Measurements from ENCODE around the gene RBFOX1. TPM values are rescaled to one million over a fixed set of nuclear protein-coding genes. Genes with fewer than 3 reads are reported as not detected.

Gene RBFOX1
- total and polyA plus RNA-seq, 2 donors (not counting 1 experiment from before 2014, with no cell fraction given) = not detected

DNA sequence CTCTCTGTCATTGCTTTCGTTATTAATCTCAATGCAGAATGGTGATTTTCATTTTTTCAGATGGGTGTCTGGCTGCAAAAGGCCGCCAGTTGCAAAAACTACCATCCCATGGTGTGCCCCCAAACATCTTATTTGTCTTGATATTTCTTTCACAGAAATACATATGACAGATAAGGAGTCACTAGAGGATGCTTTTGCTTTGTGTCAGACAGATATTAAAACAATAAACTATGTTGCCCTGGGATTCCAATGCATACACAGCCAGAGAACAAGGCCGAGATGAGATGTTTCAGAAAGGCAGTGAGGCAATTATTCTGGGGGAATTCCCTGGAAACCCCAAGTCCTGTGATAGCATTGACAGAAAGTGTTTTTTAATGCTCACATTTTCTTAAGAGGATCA is 307.7 kb downstream of the RBFOX1 start:
- H3K9ac ChIP-seq (ENCODE audit: low read length) = no peak overlapping the region
- POLR2A ChIA-PET = no interaction called here
- intact Hi-C loops (cut with micrococcal nuclease) = no loop called here
- peaks cover 0 to 4% (median 0%) of the 10 kb centered on the region in 3 donors for H3K9me3 ChIP-seq (ENCODE audit: control extremely low read depth in 1 of 3, control insufficient read depth in 2 of 3, insufficient read depth in 1 of 3, low read length in 2 of 3)
- H3K27me3 Mint-ChIP-seq = no peaks in the 10 kb centered on the region
- CTCF ChIA-PET = no interaction called here
- H3K4me2 ChIP-seq (replicated peaks; ENCODE audit: low read depth, low read length, poor library complexity, severe bottlenecking) = no peak overlapping the region
- H3K27ac ChIP-seq (ENCODE audit: low read length in 2 of 2) = no peak overlapping the region
- no peak overlapping the region for H3K4me3 Mint-ChIP-seq
- no peaks in the 10 kb centered on the region for H4K20me1 ChIP-seq (ENCODE audit: control insufficient read depth, insufficient read depth, low read length, poor library complexity, severe bottlenecking)
- WGBS (ENCODE audit: insufficient coverage) = 100% methylated on average over 1 of the region's 3 CpGs
- ATAC-seq (ENCODE audit: low read depth) (no peak), DNase-seq (no peak)
- TF ChIP-seq, protein P1, sequence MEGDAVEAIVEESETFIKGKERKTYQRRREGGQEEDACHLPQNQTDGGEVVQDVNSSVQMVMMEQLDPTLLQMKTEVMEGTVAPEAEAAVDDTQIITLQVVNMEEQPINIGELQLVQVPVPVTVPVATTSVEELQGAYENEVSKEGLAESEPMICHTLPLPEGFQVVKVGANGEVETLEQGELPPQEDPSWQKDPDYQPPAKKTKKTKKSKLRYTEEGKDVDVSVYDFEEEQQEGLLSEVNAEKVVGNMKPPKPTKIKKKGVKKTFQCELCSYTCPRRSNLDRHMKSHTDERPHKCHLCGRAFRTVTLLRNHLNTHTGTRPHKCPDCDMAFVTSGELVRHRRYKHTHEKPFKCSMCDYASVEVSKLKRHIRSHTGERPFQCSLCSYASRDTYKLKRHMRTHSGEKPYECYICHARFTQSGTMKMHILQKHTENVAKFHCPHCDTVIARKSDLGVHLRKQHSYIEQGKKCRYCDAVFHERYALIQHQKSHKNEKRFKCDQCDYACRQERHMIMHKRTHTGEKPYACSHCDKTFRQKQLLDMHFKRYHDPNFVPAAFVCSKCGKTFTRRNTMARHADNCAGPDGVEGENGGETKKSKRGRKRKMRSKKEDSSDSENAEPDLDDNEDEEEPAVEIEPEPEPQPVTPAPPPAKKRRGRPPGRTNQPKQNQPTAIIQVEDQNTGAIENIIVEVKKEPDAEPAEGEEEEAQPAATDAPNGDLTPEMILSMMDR (IDR thresholded peaks at IDR 0.05) = no peak
- no peak for TF ChIP-seq EZH2 (IDR thresholded peaks at IDR 0.05; ENCODE audit: borderline replicate concordance, insufficient read depth, low read depth, low read length, poor library complexity, severe bottlenecking)
- H3K4me1 ChIP-seq (ENCODE audit: control insufficient read depth in 2 of 2, insufficient read depth in 2 of 2, low read length in 2 of 2) = no peaks in the 10 kb centered on the region
- H3K27me3 ChIP-seq (replicated peaks in 1 of 4; ENCODE audit: control extremely low read depth in 1 of 4, control insufficient read depth in 3 of 4, insufficient read depth in 4 of 4, low read length in 3 of 4) = no peaks in the 10 kb centered on the region
- no peak overlapping the region for H2AFZ ChIP-seq (ENCODE audit: insufficient read depth, low read depth, low read length, poor library complexity, severe bottlenecking)
- H3K4me1 Mint-ChIP-seq = no peaks in the 10 kb centered on the region
- no peaks in the 10 kb centered on the region for H3K36me3 ChIP-seq (replicated peaks in 1 of 2; ENCODE audit: control extremely low read depth in 1 of 2, control insufficient read depth in 1 of 2, extremely low read depth in 1 of 2, insufficient read depth in 2 of 2, low read length in 1 of 2)
- no peak overlapping the region for H3K4me3 ChIP-seq (ENCODE audit: control extremely low read depth in 1 of 5, extremely low read depth in 1 of 5, insufficient read depth in 1 of 5, low read depth in 2 of 5, low read length in 4 of 5)
- H3K27ac Mint-ChIP-seq = no peak overlapping the region
- H3K79me2 ChIP-seq (ENCODE audit: control insufficient read depth, insufficient read depth, low read length) = no peaks in the 10 kb centered on the region
- no peaks in the 10 kb centered on the region for H3K9me3 Mint-ChIP-seq (ENCODE audit: insufficient read depth)

GRCh38 chr16:7644176-7644575 is 311.5 kb downstream of the RBFOX1 start:
- H3K27me3 ChIP-seq (replicated peaks in 1 of 4; ENCODE audit: control extremely low read depth in 1 of 4, control insufficient read depth in 3 of 4, insufficient read depth in 4 of 4, low read length in 3 of 4) = no peaks in the 10 kb centered on the region
- DNase-seq (no peak), ATAC-seq (ENCODE audit: low read depth) (no peak)
- H3K4me3 Mint-ChIP-seq = no peak overlapping the region
- TF ChIP-seq, protein P1 (IDR thresholded peaks at IDR 0.05) = no peak
- no peak for TF ChIP-seq EZH2 (IDR thresholded peaks at IDR 0.05; ENCODE audit: borderline replicate concordance, insufficient read depth, low read depth, low read length, poor library complexity, severe bottlenecking)
- H3K4me1 ChIP-seq (ENCODE audit: control insufficient read depth in 2 of 2, insufficient read depth in 2 of 2, low read length in 2 of 2) = no peaks in the 10 kb centered on the region
- WGBS (ENCODE audit: insufficient coverage) = 43% methylated on average over 3 of the region's 6 CpGs
- no peaks in the 10 kb centered on the region for H3K9me3 ChIP-seq (ENCODE audit: control extremely low read depth in 1 of 3, control insufficient read depth in 2 of 3, insufficient read depth in 1 of 3, low read length in 2 of 3)
- no peaks in the 10 kb centered on the region for H3K79me2 ChIP-seq (ENCODE audit: control insufficient read depth, insufficient read depth, low read length)
- H3K9ac ChIP-seq (ENCODE audit: low read length) = no peak overlapping the region
- intact Hi-C loops (cut with micrococcal nuclease) = no loop called here
- ChIA-PET CTCF (no interaction called here), POLR2A (no interaction called here)
- H3K9me3 Mint-ChIP-seq (ENCODE audit: insufficient read depth) = no peaks in the 10 kb centered on the region
- no peak overlapping the region for H3K27ac Mint-ChIP-seq
- H3K36me3 ChIP-seq (replicated peaks in 1 of 2; ENCODE audit: control extremely low read depth in 1 of 2, control insufficient read depth in 1 of 2, extremely low read depth in 1 of 2, insufficient read depth in 2 of 2, low read length in 1 of 2) = no peaks in the 10 kb centered on the region
- no peak overlapping the region for H2AFZ ChIP-seq (ENCODE audit: insufficient read depth, low read depth, low read length, poor library complexity, severe bottlenecking)
- H3K27ac ChIP-seq (ENCODE audit: low read length in 2 of 2) = no peak overlapping the region
- no peak overlapping the region for H3K4me3 ChIP-seq (ENCODE audit: control extremely low read depth in 1 of 5, extremely low read depth in 1 of 5, insufficient read depth in 1 of 5, low read depth in 2 of 5, low read length in 4 of 5)
- no peaks in the 10 kb centered on the region for H3K27me3 Mint-ChIP-seq
- H4K20me1 ChIP-seq (ENCODE audit: control insufficient read depth, insufficient read depth, low read length, poor library complexity, severe bottlenecking) = no peaks in the 10 kb centered on the region
- H3K4me2 ChIP-seq (replicated peaks; ENCODE audit: low read depth, low read length, poor library complexity, severe bottlenecking) = no peak overlapping the region
- no peaks in the 10 kb centered on the region for H3K4me1 Mint-ChIP-seq
